KMS-11 (cell line): Measurements from ENCODE around the gene TXNRD3.

ENCODE experiments used
- H2AFZ ChIP-seq: fragments of 200-600 bp; sonication (generic); 2 replicates; pipeline ENCODE4 v1.6.1; 2016; ENCODE audit warnings: antibody characterized with exemption, mixed run types, low read depth
- H3K27ac ChIP-seq: fragments of 200-600 bp; sonication (generic); 2 replicates; pipeline ENCODE4 v1.6.1; 2016; ENCODE audit warnings: mild to moderate bottlenecking, mixed run types
- H3K27me3 ChIP-seq: fragments of 200-600 bp; sonication (generic); 2 replicates; pipeline ENCODE4 v1.6.1; 2017; ENCODE audit warnings: mild to moderate bottlenecking, low read depth, mixed run types, moderate library complexity; ENCODE audit not compliant: insufficient read depth
- H3K36me3 ChIP-seq: fragments of 200-600 bp; sonication (generic); 2 replicates; pipeline ENCODE4 v1.6.1; 2017; ENCODE audit warnings: mild to moderate bottlenecking, mixed run types; ENCODE audit not compliant: insufficient read depth
- H3K4me1 ChIP-seq: fragments of 200-600 bp; sonication (generic); 2 replicates; pipeline ENCODE4 v1.6.1; 2016; ENCODE audit warnings: mild to moderate bottlenecking, low read depth, mixed run types; ENCODE audit not compliant: poor library complexity, severe bottlenecking
- H3K4me2 ChIP-seq: fragments of 200-600 bp; sonication (generic); 2 replicates; pipeline ENCODE4 v1.7.0; 2016; ENCODE audit warnings: mild to moderate bottlenecking, mixed run types
- H3K4me3 ChIP-seq: fragments of 200-600 bp; sonication (generic); IDR thresholded peaks from 2 replicates; pipeline ENCODE4 v1.6.1; 2017; ENCODE audit warnings: low read depth, low read length, mixed read lengths; ENCODE audit not compliant: insufficient read depth
- H3K79me2 ChIP-seq: fragments of 200-600 bp; sonication (generic); 2 replicates; pipeline ENCODE4 v1.6.1; 2016; ENCODE audit warnings: low read depth, mixed run types; ENCODE audit not compliant: insufficient read depth
- H3K9ac ChIP-seq: fragments of 200-600 bp; sonication (generic); 2 replicates; pipeline ENCODE4 v1.6.1; 2016; ENCODE audit warnings: mild to moderate bottlenecking, mixed run types
- H4K20me1 ChIP-seq: fragments of 200-600 bp; sonication (generic); 2 replicates; pipeline ENCODE4 v1.6.1; 2016; ENCODE audit warnings: mild to moderate bottlenecking, mixed run types; ENCODE audit not compliant: insufficient read depth
- CTCF ChIP-seq: fragments of 200-600 bp; sonication (generic); conservative IDR thresholded peaks from 2 replicates; pipeline ENCODE4 v1.6.1; 2017; ENCODE audit warnings: low read depth, mild to moderate bottlenecking, antibody characterized with exemption, low read length, moderate library complexity, mixed read lengths

The TXNRD3 gene

GRCh38 chr3:126663257-126663656 lies 8.3 kb upstream of the TXNRD3 start:
- TF ChIP-seq CTCF = no peak
- H4K20me1 ChIP-seq = no peaks in the 10 kb centered on the region
- no peaks in the 10 kb centered on the region for H3K4me1 ChIP-seq
- H3K4me3 ChIP-seq = no peak overlapping the region
- no peak overlapping the region for H3K9ac ChIP-seq
- H3K27ac ChIP-seq = no peak overlapping the region
- H3K27me3 ChIP-seq = no peaks in the 10 kb centered on the region
- no peak overlapping the region for H2AFZ ChIP-seq
- H3K79me2 ChIP-seq = no peaks in the 10 kb centered on the region
- H3K4me2 ChIP-seq = no peak overlapping the region
- H3K36me3 ChIP-seq = no peaks in the 10 kb centered on the region

- no peak overlapping the region for H3K9ac ChIP-seq
- H4K20me1 ChIP-seq = no peaks in the 10 kb centered on the region
- H3K36me3 ChIP-seq = no peaks in the 10 kb centered on the region
- no peak overlapping the region for H3K4me2 ChIP-seq
- no peaks in the 10 kb centered on the region for H3K27me3 ChIP-seq
- no peak overlapping the region for H3K27ac ChIP-seq
- H2AFZ ChIP-seq = no peak overlapping the region
- H3K4me1 ChIP-seq = no peaks in the 10 kb centered on the region
- no peak overlapping the region for H3K4me3 ChIP-seq
- no peaks in the 10 kb centered on the region for H3K79me2 ChIP-seq
- TF ChIP-seq CTCF = no peak
These were observed 6.8 kb upstream of the TXNRD3 start for GRCh38 chr3:126661532-126662364.

GRCh38 chr3:126659915-126660886 lies 5.3 kb upstream of the TXNRD3 start:
- H3K9ac ChIP-seq = no peak overlapping the region
- H3K27me3 ChIP-seq = no peaks in the 10 kb centered on the region
- peaks cover 3% of the 10 kb centered on the region for H3K4me1 ChIP-seq
- no peak overlapping the region for H3K4me3 ChIP-seq
- H3K4me2 ChIP-seq = no peak overlapping the region
- no peak for TF ChIP-seq CTCF
- no peaks in the 10 kb centered on the region for H4K20me1 ChIP-seq
- no peak overlapping the region for H2AFZ ChIP-seq
- no peaks in the 10 kb centered on the region for H3K36me3 ChIP-seq
- H3K27ac ChIP-seq = no peak overlapping the region
- no peaks in the 10 kb centered on the region for H3K79me2 ChIP-seq

- Histone ChIP-seq H3K79me2 (no peaks in the 10 kb centered on the region), H3K9ac (no peak overlapping the region)
- TF ChIP-seq CTCF = no peak
These were observed 3.7 kb upstream of the TXNRD3 start for GRCh38 chr3:126658584-126658983.

More at GRCh38 chr3:126658584-126658983, 3.7 kb upstream of the TXNRD3 start:
- H3K27me3 ChIP-seq = no peaks in the 10 kb centered on the region
- H3K27ac ChIP-seq = no peak overlapping the region
- no peak overlapping the region for H2AFZ ChIP-seq
- no peaks in the 10 kb centered on the region for H3K36me3 ChIP-seq
- no peak overlapping the region for H3K4me2 ChIP-seq
- H3K4me3 ChIP-seq = no peak overlapping the region
- no peaks in the 10 kb centered on the region for H4K20me1 ChIP-seq
- peaks cover 11% of the 10 kb centered on the region for H3K4me1 ChIP-seq
